ENCODE results near the gene DISC1. TPM values are rescaled to one million over a fixed set of nuclear protein-coding genes. Genes with fewer than 3 reads are reported as not detected.
"Not testable (repeated sequence)": the region's sequence is repeated elsewhere in the genome, so short reads cannot be mapped to it uniquely, and the experiment has no call there.

The DISC1 gene
- 2.8 and 3.5 TPM in 2 replicates for total RNA-seq (2014; rRNA removed; shearing (Covaris generic); ENCODE audit: low replicate concordance)

- peak within 1 kb of the TSS; percentile 60 for H3K4me3 ChIP-seq
- no peaks in the 10 kb centered on the region for H3K27me3 ChIP-seq
- no peaks in the 10 kb centered on the region for H3K36me3 ChIP-seq
- peaks cover 3% of the 10 kb centered on the region for H3K9me3 ChIP-seq
- DNase-seq: peak; percentile 91
Measured at GRCh38 chr1:231626535-231626950, at the start of gene DISC1. TSS of gene DISC1 (plus strand) at chr1:231626790. CDS start at chr1:231626868, 78 bp downstream.

- H3K4me3 ChIP-seq: no peak overlapping the region
- no peaks in the 10 kb centered on the region for H3K9me3 ChIP-seq
- no peaks in the 10 kb centered on the region for H3K36me3 ChIP-seq
- no peaks in the 10 kb centered on the region for H3K27me3 ChIP-seq
- no peak for DNase-seq
Measured at GRCh38 chr1:231576804-231577718, 49.5 kb upstream of the DISC1 start.

- H3K4me3 ChIP-seq: no peak overlapping the region
- DNase-seq: no peak
- H3K9me3 ChIP-seq: no peaks in the 10 kb centered on the region
- H3K36me3 ChIP-seq: no peaks in the 10 kb centered on the region
- H3K27me3 ChIP-seq: no peaks in the 10 kb centered on the region
Measured at GRCh38 chr1:231580874-231581273, 45.7 kb upstream of the DISC1 start.

- H3K4me3 ChIP-seq: no peak overlapping the region
- DNase-seq: no peak
- H3K9me3 ChIP-seq: no peaks in the 10 kb centered on the region
- H3K27me3 ChIP-seq: no peaks in the 10 kb centered on the region
- no peaks in the 10 kb centered on the region for H3K36me3 ChIP-seq
Measured at GRCh38 chr1:231581859-231582258, 44.7 kb upstream of the DISC1 start.

- Histone ChIP-seq H3K36me3 (no peaks in the 10 kb centered on the region), H3K9me3 (no peaks in the 10 kb centered on the region), H3K4me3 (no peak overlapping the region), H3K27me3 (no peaks in the 10 kb centered on the region)
- no peak for DNase-seq
Measured at GRCh38 chr1:231583376-231583775, 43.2 kb upstream of the DISC1 start.

- no peak for DNase-seq
- Histone ChIP-seq H3K9me3 (no peaks in the 10 kb centered on the region), H3K36me3 (no peaks in the 10 kb centered on the region), H3K4me3 (no peak overlapping the region), H3K27me3 (no peaks in the 10 kb centered on the region)
Measured at GRCh38 chr1:231584117-231584516, 42.5 kb upstream of the DISC1 start.

GRCh38 chr1:231584921-231585320, 41.7 kb upstream of the DISC1 start:
- H3K27me3 ChIP-seq: no peaks in the 10 kb centered on the region
- no peak for DNase-seq
- H3K36me3 ChIP-seq: no peaks in the 10 kb centered on the region
- H3K9me3 ChIP-seq: no peaks in the 10 kb centered on the region
- H3K4me3 ChIP-seq: no peak overlapping the region

GRCh38 chr1:231590453-231591198, 36.0 kb upstream of the DISC1 start:
- no peaks in the 10 kb centered on the region for H3K9me3 ChIP-seq
- H3K4me3 ChIP-seq: no peak overlapping the region
- no peaks in the 10 kb centered on the region for H3K27me3 ChIP-seq
- no peaks in the 10 kb centered on the region for H3K36me3 ChIP-seq
- peak; percentile 42 for DNase-seq

GRCh38 chr1:231591466-231591865, 35.1 kb upstream of the DISC1 start:
- DNase-seq: no peak
- Histone ChIP-seq H3K4me3 (no peak overlapping the region), H3K9me3 (no peaks in the 10 kb centered on the region), H3K36me3 (no peaks in the 10 kb centered on the region), H3K27me3 (no peaks in the 10 kb centered on the region)

- DNase-seq: no peak
- Histone ChIP-seq H3K27me3 (no peaks in the 10 kb centered on the region), H3K36me3 (no peaks in the 10 kb centered on the region), H3K4me3 (no peak overlapping the region), H3K9me3 (no peaks in the 10 kb centered on the region)
Measured at GRCh38 chr1:231592809-231593208, 33.8 kb upstream of the DISC1 start.

- H3K36me3 ChIP-seq, DNase-seq, H3K27me3 ChIP-seq, H3K4me3 ChIP-seq, H3K9me3 ChIP-seq: not testable (repeated sequence)
Measured at GRCh38 chr1:231593264-231593663, 33.3 kb upstream of the DISC1 start.

GRCh38 chr1:231594123-231594522, 32.5 kb upstream of the DISC1 start:
- H3K9me3 ChIP-seq: no peaks in the 10 kb centered on the region
- H3K36me3 ChIP-seq: no peaks in the 10 kb centered on the region
- H3K4me3 ChIP-seq: no peak overlapping the region
- DNase-seq: no peak
- H3K27me3 ChIP-seq: no peaks in the 10 kb centered on the region

- H3K27me3 ChIP-seq: no peaks in the 10 kb centered on the region
- no peaks in the 10 kb centered on the region for H3K36me3 ChIP-seq
- no peak for DNase-seq
- H3K4me3 ChIP-seq: no peak overlapping the region
- H3K9me3 ChIP-seq: no peaks in the 10 kb centered on the region
Measured at GRCh38 chr1:231594749-231595148, 31.8 kb upstream of the DISC1 start.

GRCh38 chr1:231596337-231596791, 30.2 kb upstream of the DISC1 start:
- H3K27me3 ChIP-seq: no peaks in the 10 kb centered on the region
- no peaks in the 10 kb centered on the region for H3K9me3 ChIP-seq
- no peak for DNase-seq
- no peaks in the 10 kb centered on the region for H3K36me3 ChIP-seq
- no peak overlapping the region for H3K4me3 ChIP-seq

GRCh38 chr1:231597971-231598370, 28.6 kb upstream of the DISC1 start:
- H3K9me3 ChIP-seq: no peaks in the 10 kb centered on the region
- H3K27me3 ChIP-seq: no peaks in the 10 kb centered on the region
- H3K36me3 ChIP-seq: no peaks in the 10 kb centered on the region
- DNase-seq: no peak
- no peak overlapping the region for H3K4me3 ChIP-seq

GRCh38 chr1:231600458-231600976, 26.1 kb upstream of the DISC1 start:
- no peaks in the 10 kb centered on the region for H3K27me3 ChIP-seq
- no peaks in the 10 kb centered on the region for H3K36me3 ChIP-seq
- no peak overlapping the region for H3K4me3 ChIP-seq
- no peaks in the 10 kb centered on the region for H3K9me3 ChIP-seq
- DNase-seq: peak; percentile 44

All from MG63 (cell line).